ENCODE results near the gene TBC1D13.

TBC1D13 gene

DNA sequence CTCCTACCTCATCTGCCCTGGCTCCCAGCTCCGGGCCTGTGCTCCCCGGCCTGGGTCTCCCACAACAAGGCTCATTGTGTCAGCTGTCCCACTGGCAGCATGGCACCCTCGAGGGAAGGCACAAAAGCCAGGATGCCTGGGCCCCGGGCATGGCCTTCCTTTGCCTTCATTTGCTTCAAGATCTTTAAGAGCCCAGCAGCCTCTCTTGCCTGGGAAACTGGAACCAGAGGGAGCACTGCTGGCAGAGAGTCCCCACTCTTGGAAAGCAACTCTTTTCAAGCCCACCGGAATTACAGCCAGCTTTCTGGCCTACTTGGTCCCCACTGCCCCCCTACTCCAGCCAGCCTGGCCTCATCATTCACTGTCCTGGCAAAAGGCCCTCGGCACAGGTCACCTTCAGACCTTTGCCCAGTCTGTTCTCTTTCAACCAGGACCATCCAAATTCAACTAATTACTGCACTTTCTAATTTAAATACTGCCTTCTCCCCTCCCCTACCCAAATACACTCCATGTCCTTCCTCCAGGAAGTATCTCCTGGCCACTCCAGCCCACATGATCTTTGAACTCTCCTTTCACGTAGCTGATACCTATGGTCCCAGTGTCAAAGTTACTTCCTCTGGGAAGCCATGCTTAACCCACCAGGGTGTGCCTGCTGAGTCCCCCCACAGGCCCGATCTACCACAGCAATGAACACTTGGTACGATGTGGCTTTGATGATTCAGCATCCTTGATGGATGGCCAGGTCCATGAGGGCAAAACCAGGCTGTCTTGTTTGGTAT, 24.2 kb upstream of the TBC1D13 start:
- Histone ChIP-seq H3K4me3 (replicated peaks; ENCODE audit: insufficient read depth, low read length) (no peak overlapping the region), H3K27me3 (ENCODE audit: insufficient read depth, poor library complexity, severe bottlenecking) (no peaks in the 10 kb centered on the region), H3K27ac (replicated peaks) (no peak overlapping the region)
- no peak for TF ChIP-seq POLR2AphosphoS5 (IDR thresholded peaks at IDR 0.05; ENCODE audit: low read depth)
- TF ChIP-seq, protein P1, sequence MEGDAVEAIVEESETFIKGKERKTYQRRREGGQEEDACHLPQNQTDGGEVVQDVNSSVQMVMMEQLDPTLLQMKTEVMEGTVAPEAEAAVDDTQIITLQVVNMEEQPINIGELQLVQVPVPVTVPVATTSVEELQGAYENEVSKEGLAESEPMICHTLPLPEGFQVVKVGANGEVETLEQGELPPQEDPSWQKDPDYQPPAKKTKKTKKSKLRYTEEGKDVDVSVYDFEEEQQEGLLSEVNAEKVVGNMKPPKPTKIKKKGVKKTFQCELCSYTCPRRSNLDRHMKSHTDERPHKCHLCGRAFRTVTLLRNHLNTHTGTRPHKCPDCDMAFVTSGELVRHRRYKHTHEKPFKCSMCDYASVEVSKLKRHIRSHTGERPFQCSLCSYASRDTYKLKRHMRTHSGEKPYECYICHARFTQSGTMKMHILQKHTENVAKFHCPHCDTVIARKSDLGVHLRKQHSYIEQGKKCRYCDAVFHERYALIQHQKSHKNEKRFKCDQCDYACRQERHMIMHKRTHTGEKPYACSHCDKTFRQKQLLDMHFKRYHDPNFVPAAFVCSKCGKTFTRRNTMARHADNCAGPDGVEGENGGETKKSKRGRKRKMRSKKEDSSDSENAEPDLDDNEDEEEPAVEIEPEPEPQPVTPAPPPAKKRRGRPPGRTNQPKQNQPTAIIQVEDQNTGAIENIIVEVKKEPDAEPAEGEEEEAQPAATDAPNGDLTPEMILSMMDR (IDR thresholded peaks at IDR 0.05; ENCODE audit: insufficient read depth, low read length): no peak
- no peak for DNase-seq (ENCODE audit: low read depth in 1 of 2, low spot score in 1 of 2)

DNA sequence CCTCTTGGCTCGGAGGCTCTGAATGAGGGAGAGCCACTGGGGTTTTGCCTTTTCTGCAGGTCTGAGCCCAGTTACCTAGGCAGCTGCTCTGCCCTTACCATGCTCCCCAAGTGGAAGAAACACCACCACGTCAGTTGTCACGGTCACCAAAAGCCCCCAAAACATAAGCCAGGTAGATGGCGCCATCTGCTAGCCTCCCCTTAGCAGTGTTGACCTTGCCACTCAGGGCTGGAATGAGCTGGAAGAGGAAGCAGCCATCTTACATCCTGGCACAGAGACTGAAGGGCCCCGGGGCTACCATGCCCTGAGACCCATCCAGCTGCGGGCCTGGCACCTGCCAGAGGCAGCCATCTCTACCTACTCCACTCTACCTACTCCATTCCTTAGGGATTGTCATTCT, 22.7 kb upstream of the TBC1D13 start:
- Histone ChIP-seq H3K27me3 (ENCODE audit: insufficient read depth, poor library complexity, severe bottlenecking) (no peaks in the 10 kb centered on the region), H3K27ac (replicated peaks) (no peak overlapping the region), H3K4me3 (replicated peaks; ENCODE audit: insufficient read depth, low read length) (no peak overlapping the region)
- no peak for DNase-seq (ENCODE audit: low read depth in 1 of 2, low spot score in 1 of 2)
- TF ChIP-seq GABPA (IDR thresholded peaks at IDR 0.05; ENCODE audit: low read depth) (no peak), SPI1 (IDR thresholded peaks at IDR 0.05; ENCODE audit: borderline replicate concordance, low read depth) (no peak), POLR2AphosphoS5 (IDR thresholded peaks at IDR 0.05; ENCODE audit: low read depth) (no peak)
- TF ChIP-seq, protein P2, sequence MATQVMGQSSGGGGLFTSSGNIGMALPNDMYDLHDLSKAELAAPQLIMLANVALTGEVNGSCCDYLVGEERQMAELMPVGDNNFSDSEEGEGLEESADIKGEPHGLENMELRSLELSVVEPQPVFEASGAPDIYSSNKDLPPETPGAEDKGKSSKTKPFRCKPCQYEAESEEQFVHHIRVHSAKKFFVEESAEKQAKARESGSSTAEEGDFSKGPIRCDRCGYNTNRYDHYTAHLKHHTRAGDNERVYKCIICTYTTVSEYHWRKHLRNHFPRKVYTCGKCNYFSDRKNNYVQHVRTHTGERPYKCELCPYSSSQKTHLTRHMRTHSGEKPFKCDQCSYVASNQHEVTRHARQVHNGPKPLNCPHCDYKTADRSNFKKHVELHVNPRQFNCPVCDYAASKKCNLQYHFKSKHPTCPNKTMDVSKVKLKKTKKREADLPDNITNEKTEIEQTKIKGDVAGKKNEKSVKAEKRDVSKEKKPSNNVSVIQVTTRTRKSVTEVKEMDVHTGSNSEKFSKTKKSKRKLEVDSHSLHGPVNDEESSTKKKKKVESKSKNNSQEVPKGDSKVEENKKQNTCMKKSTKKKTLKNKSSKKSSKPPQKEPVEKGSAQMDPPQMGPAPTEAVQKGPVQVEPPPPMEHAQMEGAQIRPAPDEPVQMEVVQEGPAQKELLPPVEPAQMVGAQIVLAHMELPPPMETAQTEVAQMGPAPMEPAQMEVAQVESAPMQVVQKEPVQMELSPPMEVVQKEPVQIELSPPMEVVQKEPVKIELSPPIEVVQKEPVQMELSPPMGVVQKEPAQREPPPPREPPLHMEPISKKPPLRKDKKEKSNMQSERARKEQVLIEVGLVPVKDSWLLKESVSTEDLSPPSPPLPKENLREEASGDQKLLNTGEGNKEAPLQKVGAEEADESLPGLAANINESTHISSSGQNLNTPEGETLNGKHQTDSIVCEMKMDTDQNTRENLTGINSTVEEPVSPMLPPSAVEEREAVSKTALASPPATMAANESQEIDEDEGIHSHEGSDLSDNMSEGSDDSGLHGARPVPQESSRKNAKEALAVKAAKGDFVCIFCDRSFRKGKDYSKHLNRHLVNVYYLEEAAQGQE (IDR thresholded peaks at IDR 0.05; ENCODE audit: insufficient replicate concordance, low read depth): no peak
- TF ChIP-seq, protein P1 (IDR thresholded peaks at IDR 0.05; ENCODE audit: insufficient read depth, low read length): no peak

DNA sequence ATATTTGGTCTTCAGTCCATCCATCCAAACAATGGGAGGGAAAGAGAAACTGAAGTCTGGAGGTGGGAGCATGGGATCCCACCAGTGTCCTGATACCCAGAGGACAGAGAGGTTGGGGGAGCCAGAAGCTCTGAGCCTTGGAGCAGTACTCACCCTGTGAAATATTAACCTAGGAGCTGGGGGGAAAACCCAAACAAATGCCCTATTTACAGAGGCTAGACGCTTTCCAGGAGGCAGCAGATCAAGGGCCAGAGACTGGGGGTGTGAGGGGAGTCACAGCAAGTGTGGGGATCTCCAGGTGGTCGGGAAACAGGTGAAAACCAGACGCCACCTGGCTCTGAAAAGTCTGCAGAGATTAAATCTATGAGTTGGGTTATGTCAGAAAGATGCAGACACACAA, 21.6 kb upstream of the TBC1D13 start:
- H3K27me3 ChIP-seq (ENCODE audit: insufficient read depth, poor library complexity, severe bottlenecking): no peaks in the 10 kb centered on the region
- no peak for DNase-seq (ENCODE audit: low read depth in 1 of 2, low spot score in 1 of 2)
- H3K4me3 ChIP-seq (replicated peaks; ENCODE audit: insufficient read depth, low read length): no peak overlapping the region
- TF ChIP-seq, protein P2 (IDR thresholded peaks at IDR 0.05; ENCODE audit: insufficient replicate concordance, low read depth): no peak
- TF ChIP-seq SPI1 (IDR thresholded peaks at IDR 0.05; ENCODE audit: borderline replicate concordance, low read depth) (no peak), GABPA (IDR thresholded peaks at IDR 0.05; ENCODE audit: low read depth) (no peak), POLR2AphosphoS5 (IDR thresholded peaks at IDR 0.05; ENCODE audit: low read depth) (no peak)
- TF ChIP-seq, protein P1 (IDR thresholded peaks at IDR 0.05; ENCODE audit: insufficient read depth, low read length): no peak
- no peak overlapping the region for H3K27ac ChIP-seq (replicated peaks)

DNA sequence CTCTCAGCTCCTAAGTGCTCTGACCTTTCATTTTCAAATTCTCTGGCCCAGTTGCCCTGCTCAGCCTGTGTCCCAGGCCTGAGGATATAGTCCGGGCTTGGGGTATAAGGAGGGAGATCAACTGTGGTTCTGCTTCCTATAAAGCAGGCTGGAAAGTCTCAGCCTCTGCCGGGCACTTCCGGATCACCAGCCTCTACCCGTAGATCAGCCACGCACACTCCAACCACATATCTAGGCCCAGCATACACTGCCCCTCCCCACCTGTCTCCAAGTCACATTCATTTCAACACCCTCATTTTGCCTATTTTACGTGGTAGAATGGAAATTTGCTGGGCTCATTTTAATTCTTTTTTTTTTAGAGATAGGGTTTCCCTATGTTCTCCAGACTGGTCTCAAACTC, 18.4 kb upstream of the TBC1D13 start:
- TF ChIP-seq, protein P1 (IDR thresholded peaks at IDR 0.05; ENCODE audit: insufficient read depth, low read length): no peak
- TF ChIP-seq POLR2AphosphoS5 (IDR thresholded peaks at IDR 0.05; ENCODE audit: low read depth): no peak
- TF ChIP-seq, protein P2 (IDR thresholded peaks at IDR 0.05; ENCODE audit: insufficient replicate concordance, low read depth): no peak
- no peak for TF ChIP-seq SPI1 (IDR thresholded peaks at IDR 0.05; ENCODE audit: borderline replicate concordance, low read depth)
- no peak for TF ChIP-seq GABPA (IDR thresholded peaks at IDR 0.05; ENCODE audit: low read depth)
- no peak for DNase-seq (ENCODE audit: low read depth in 1 of 2, low spot score in 1 of 2)
- no peak overlapping the region for H3K27ac ChIP-seq (replicated peaks)
- no peak overlapping the region for H3K4me3 ChIP-seq (replicated peaks; ENCODE audit: insufficient read depth, low read length)
- H3K27me3 ChIP-seq (ENCODE audit: insufficient read depth, poor library complexity, severe bottlenecking): no peaks in the 10 kb centered on the region
